WTC11 (cell line): ENCODE data around the gene TXNDC2. TPM values are rescaled to one million over a fixed set of nuclear protein-coding genes. Genes with fewer than 3 reads are reported as not detected.

Experiments used
- ATAC-seq: fragments of 200-7000 bp; cut with Tn5 transposase; 2 replicates; pipeline ENCODE4 v1.10.0; 2021; ENCODE audit warnings: mild to moderate bottlenecking, moderate library complexity
- CTCF ChIA-PET: fragments of 300-600 bp; sonication (Branson Sonifier 250); formaldehyde crosslinking; loops from one replicate; lab custom pipeline; 2021; ENCODE audit warnings: antibody characterized with exemption; lab: Charles Lee
- POLR2A ChIA-PET: fragments of 350-600 bp; sonication (Branson Sonifier 250); formaldehyde crosslinking; loops from one replicate; lab custom pipeline; 2021; ENCODE audit warnings: antibody characterized with exemption; lab: Charles Lee
- DNase-seq: peaks from one replicate; pipeline ENCODE4 v3.0.0; 2021; ENCODE audit warnings: low spot score
- H3K27ac Mint-ChIP-seq: 2 replicates; pipeline ENCODE4 v1.8.0; 2021; ENCODE audit warnings: mixed read lengths
- H3K27me3 Mint-ChIP-seq: 2 replicates; pipeline ENCODE4 v1.8.0; 2021; ENCODE audit warnings: low read depth, mild to moderate bottlenecking, moderate library complexity, mixed read lengths
- H3K36me3 Mint-ChIP-seq: 2 replicates; pipeline ENCODE4 v1.8.0; 2021; ENCODE audit warnings: mixed read lengths
- H3K4me1 Mint-ChIP-seq: 2 replicates; pipeline ENCODE4 v1.8.0; 2022; ENCODE audit warnings: mixed read lengths
- H3K4me3 Mint-ChIP-seq: 2 replicates; pipeline ENCODE4 v1.8.0; 2021; ENCODE audit warnings: mild to moderate bottlenecking, moderate library complexity, mixed read lengths
- H3K9me3 Mint-ChIP-seq: 2 replicates; pipeline ENCODE4 v1.8.0; 2021; ENCODE audit warnings: mixed read lengths
- AFF4 ChIP-seq: sonication (generic); formaldehyde crosslinking; IDR thresholded peaks from 2 replicates; pipeline ENCODE4 v1.8.1; 2023; ENCODE audit warnings: mild to moderate bottlenecking, missing genetic modification reagents, borderline replicate concordance
- AR ChIP-seq: fragments of 250-450 bp; sonication (Bioruptor Pico); IDR thresholded peaks from 2 replicates; pipeline ENCODE4 v1.9.0; 2021; ENCODE audit warnings: mild to moderate bottlenecking
- E2F1 ChIP-seq: sonication (generic); formaldehyde crosslinking; IDR thresholded peaks from 2 replicates; pipeline ENCODE4 v1.8.0; 2022; ENCODE audit warnings: mild to moderate bottlenecking, missing genetic modification reagents
- ETV6 ChIP-seq: sonication (generic); formaldehyde crosslinking; IDR thresholded peaks from 2 replicates; pipeline ENCODE4 v1.8.1; 2022; ENCODE audit warnings: mild to moderate bottlenecking, missing genetic modification reagents
- NFATC4 ChIP-seq: fragments of 250-450 bp; sonication (Bioruptor Pico); IDR thresholded peaks from 2 replicates; pipeline ENCODE4 v1.9.0; 2021; ENCODE audit warnings: mild to moderate bottlenecking
- NFE2L1 ChIP-seq: sonication (generic); formaldehyde crosslinking; IDR thresholded peaks from 2 replicates; pipeline ENCODE4 v1.8.1; 2023; ENCODE audit warnings: missing genetic modification reagents
- NR1H2 ChIP-seq: sonication (generic); formaldehyde crosslinking; IDR thresholded peaks from 2 replicates; pipeline ENCODE4 v1.9.0; 2021; ENCODE audit warnings: mild to moderate bottlenecking, moderate library complexity, missing genetic modification reagents
- NR2C2 ChIP-seq: sonication (generic); formaldehyde crosslinking; IDR thresholded peaks from 2 replicates; pipeline ENCODE4 v1.8.0; 2022; ENCODE audit warnings: mild to moderate bottlenecking, missing genetic modification reagents
- RELA ChIP-seq: sonication (generic); formaldehyde crosslinking; IDR thresholded peaks from 2 replicates; pipeline ENCODE4 v1.8.1; 2022; ENCODE audit warnings: missing genetic modification reagents, mild to moderate bottlenecking, borderline replicate concordance
- RORB ChIP-seq: fragments of 250-450 bp; sonication (Bioruptor Pico); IDR thresholded peaks from 2 replicates; pipeline ENCODE4 v1.9.0; 2021; ENCODE audit warnings: mild to moderate bottlenecking
- SP1 ChIP-seq: sonication (generic); formaldehyde crosslinking; conservative IDR thresholded peaks from 2 replicates; pipeline ENCODE4 v1.8.1; 2022; ENCODE audit warnings: missing genetic modification reagents
- ZBTB43 ChIP-seq: sonication (generic); formaldehyde crosslinking; IDR thresholded peaks from 2 replicates; pipeline ENCODE4 v1.8.1; 2023; ENCODE audit warnings: mild to moderate bottlenecking, missing genetic modification reagents
- ZNF219 ChIP-seq: sonication (generic); formaldehyde crosslinking; IDR thresholded peaks from 2 replicates; pipeline ENCODE4 v1.8.0; 2023; ENCODE audit warnings: missing genetic modification reagents, mild to moderate bottlenecking, borderline replicate concordance
- ZNF263 ChIP-seq: sonication (generic); formaldehyde crosslinking; IDR thresholded peaks from 2 replicates; pipeline ENCODE4 v1.8.1; 2022; ENCODE audit warnings: low read depth, mild to moderate bottlenecking, moderate library complexity, missing genetic modification reagents
- ZSCAN18 ChIP-seq: fragments of 250-450 bp; sonication (Bioruptor Pico); IDR thresholded peaks from 2 replicates; pipeline ENCODE4 v2.1.2; 2022; ENCODE audit warnings: mild to moderate bottlenecking, moderate library complexity
- total RNA-seq: library from RNA; stranded (reverse); gene quantifications from 3 replicates; pipeline ENCODE4 v1.2.3, GENCODE V29; 2021
- TF ChIP-seq, protein P1 (sequence below): sonication (generic); formaldehyde crosslinking; IDR thresholded peaks from 2 replicates; pipeline ENCODE4 v1.8.1; 2023; ENCODE audit warnings: mild to moderate bottlenecking, missing genetic modification reagents, moderate library complexity

Gene TXNDC2
- total RNA-seq, 1 experiment from 2014 or later: 0.26 TPM

DNA sequence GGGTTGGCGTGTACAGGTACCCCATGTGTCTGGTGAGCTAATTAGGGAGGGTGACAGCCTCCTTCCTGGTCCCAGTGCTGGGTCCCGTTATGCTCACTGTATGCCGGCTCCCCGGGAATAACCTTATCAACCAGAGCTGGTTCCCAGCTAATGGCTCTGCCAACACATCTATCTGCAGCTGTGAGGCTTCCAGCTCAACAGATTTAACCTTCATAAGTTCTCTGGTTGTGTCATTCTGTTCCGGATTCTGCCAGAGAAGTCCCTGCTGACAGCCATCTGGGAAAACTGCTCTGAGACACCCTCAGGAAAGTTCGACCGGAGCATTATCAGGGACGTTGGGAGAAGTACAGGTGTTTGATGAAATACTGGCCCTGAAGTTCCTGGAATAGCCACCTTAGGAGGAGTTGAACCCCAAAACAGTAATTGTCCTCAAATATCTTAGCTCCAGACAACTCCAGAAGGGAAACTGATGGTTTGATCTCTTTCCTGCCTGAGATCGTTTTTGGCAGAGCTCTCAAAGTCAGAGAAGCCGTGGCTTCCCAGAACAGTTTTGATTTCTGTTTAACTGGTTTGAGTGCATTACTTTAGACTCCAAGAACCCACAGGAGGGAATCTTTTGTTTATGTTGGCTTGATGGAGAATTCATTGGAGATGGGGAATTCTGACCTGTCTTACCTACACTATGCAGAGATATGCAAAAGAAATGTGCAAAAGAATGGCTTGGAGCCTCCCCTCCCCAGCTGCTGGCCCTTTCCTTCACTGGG lies 39.4 kb upstream of the TXNDC2 start:
- ATAC-seq (no peak), DNase-seq (no peak)
- Mint-ChIP-seq H3K4me3 (no peak overlapping the region), H3K4me1 (peaks cover 28% of the 10 kb centered on the region), H3K27me3 (no peaks in the 10 kb centered on the region), H3K27ac (no peak overlapping the region; the same call in 1 of the 2 replicates), H3K36me3 (peaks cover under 1% of the 10 kb centered on the region; the same call in 1 of the 2 replicates), H3K9me3 (no peaks in the 10 kb centered on the region)
- ChIA-PET POLR2A (no interaction called here), CTCF (no interaction called here)
- TF ChIP-seq ZNF219 (no peak), RELA (CRISPR knock-in tag) (no peak), ZBTB43 (CRISPR knock-in tag) (no peak), AFF4 (CRISPR knock-in tag) (no peak), ZNF263 (CRISPR knock-in tag) (no peak), NR2C2 (CRISPR knock-in tag) (no peak), NFATC4 (CRISPR knock-in tag) (no peak), AR (CRISPR knock-in tag) (no peak), RORB (no peak), SP1 (CRISPR knock-in tag) (no peak), ZSCAN18 (CRISPR knock-in tag) (no peak), NR1H2 (CRISPR knock-in tag) (no peak)
- TF ChIP-seq, protein P1, sequence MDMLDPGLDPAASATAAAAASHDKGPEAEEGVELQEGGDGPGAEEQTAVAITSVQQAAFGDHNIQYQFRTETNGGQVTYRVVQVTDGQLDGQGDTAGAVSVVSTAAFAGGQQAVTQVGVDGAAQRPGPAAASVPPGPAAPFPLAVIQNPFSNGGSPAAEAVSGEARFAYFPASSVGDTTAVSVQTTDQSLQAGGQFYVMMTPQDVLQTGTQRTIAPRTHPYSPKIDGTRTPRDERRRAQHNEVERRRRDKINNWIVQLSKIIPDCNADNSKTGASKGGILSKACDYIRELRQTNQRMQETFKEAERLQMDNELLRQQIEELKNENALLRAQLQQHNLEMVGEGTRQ (CRISPR knock-in tag): no peak

DNA sequence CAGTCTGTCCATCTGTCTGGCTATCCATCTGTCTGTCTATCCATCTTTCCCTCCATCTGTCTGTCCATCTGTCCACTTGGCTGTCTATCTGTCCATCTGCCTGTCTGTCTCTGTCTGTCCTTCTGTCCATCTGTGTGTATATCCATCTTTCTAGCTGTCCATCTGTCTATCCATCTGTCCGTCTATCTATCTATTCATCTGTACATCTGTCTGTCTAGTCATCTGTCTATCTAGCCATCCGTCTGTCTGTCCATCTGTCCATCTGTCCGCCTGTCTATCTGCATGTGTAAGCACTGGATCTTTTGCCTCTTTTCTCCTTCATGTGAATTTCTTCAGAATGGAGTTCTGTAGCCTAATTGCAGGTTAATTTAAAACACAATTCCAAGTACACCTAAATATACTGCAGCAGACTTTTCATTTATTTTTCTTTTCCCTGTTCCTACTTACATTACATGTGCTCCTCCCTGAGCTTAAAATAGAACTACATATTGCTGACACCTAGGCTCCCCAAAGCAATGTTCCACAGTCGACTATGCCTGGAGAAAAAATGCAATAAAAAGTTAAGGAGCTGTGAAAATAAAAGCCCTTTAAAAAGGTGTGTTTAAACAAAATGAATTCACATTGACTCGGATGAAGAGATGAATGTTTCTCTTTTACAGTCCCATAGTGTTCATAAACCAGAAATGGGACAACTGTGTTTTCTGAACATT lies 37.4 kb upstream of the TXNDC2 start:
- DNase-seq (no peak), ATAC-seq (no peak)
- Mint-ChIP-seq H3K4me3 (no peak overlapping the region), H3K27ac (no peak overlapping the region), H3K27me3 (no peaks in the 10 kb centered on the region), H3K36me3 (peaks cover 12% of the 10 kb centered on the region), H3K9me3 (peaks cover 11% of the 10 kb centered on the region), H3K4me1 (peaks cover 28% of the 10 kb centered on the region)
- ChIA-PET CTCF (no interaction called here), POLR2A (no interaction called here)
- TF ChIP-seq AR (CRISPR knock-in tag): no peak
- no peak for TF ChIP-seq NFE2L1 (CRISPR knock-in tag)
- no peak for TF ChIP-seq ETV6
- no peak for TF ChIP-seq E2F1 (CRISPR knock-in tag)
